GM23248 (cell line): ENCODE data around the gene ABHD6. TPM values are rescaled to one million over a fixed set of nuclear protein-coding genes. Genes with fewer than 3 reads are reported as not detected.

ENCODE experiments used
- DNase-seq: peaks from one replicate; pipeline ENCODE4 v3.0.0-alpha.2; 2015
- H2AFZ ChIP-seq: fragments of 200-600 bp; sonication (generic); 2 replicates; pipeline ENCODE4 v1.6.1; 2016; ENCODE audit warnings: antibody characterized with exemption
- H3F3A ChIP-seq: fragments of 200-600 bp; sonication (generic); 2 replicates; pipeline ENCODE4 v1.6.1; 2016; ENCODE audit warnings: mild to moderate bottlenecking, antibody characterized with exemption, mixed run types; ENCODE audit not compliant: insufficient read depth
- H3K27ac ChIP-seq: fragments of 200-600 bp; sonication (generic); 2 replicates; pipeline ENCODE4 v1.5.1; 2016; ENCODE audit warnings: mild to moderate bottlenecking
- H3K27me3 ChIP-seq: fragments of 200-600 bp; sonication (generic); replicated peaks from 2 replicates; pipeline ENCODE4 v1.6.1; 2016; ENCODE audit warnings: mild to moderate bottlenecking; ENCODE audit not compliant: insufficient read depth
- H3K36me3 ChIP-seq: fragments of 200-600 bp; sonication (generic); 2 replicates; pipeline ENCODE4 v1.6.1; 2016; ENCODE audit warnings: low read depth, mild to moderate bottlenecking
- H3K4me1 ChIP-seq: fragments of 200-600 bp; sonication (generic); 2 replicates; pipeline ENCODE4 v1.6.1; 2016; ENCODE audit warnings: mild to moderate bottlenecking; ENCODE audit not compliant: insufficient read depth
- H3K4me2 ChIP-seq: fragments of 200-600 bp; sonication (generic); one replicate; pipeline ENCODE4 v1.6.1; 2016; ENCODE audit warnings: mild to moderate bottlenecking; ENCODE audit not compliant: unreplicated experiment
- H3K4me3 ChIP-seq: fragments of 200-600 bp; sonication (generic); 2 replicates; pipeline ENCODE4 v1.5.1; 2016; ENCODE audit warnings: mild to moderate bottlenecking
- H3K79me2 ChIP-seq: fragments of 200-600 bp; sonication (generic); 2 replicates; pipeline ENCODE4 v1.6.1; 2016; ENCODE audit warnings: mild to moderate bottlenecking; ENCODE audit not compliant: insufficient read depth
- H3K9ac ChIP-seq: fragments of 200-600 bp; sonication (generic); 2 replicates; pipeline ENCODE4 v1.6.1; 2016; ENCODE audit warnings: mild to moderate bottlenecking
- H3K9me2 ChIP-seq: fragments of 200-600 bp; sonication (generic); 2 replicates; pipeline ENCODE4 v1.6.1; 2016; ENCODE audit warnings: mixed run types, mild to moderate bottlenecking, moderate library complexity; ENCODE audit not compliant: insufficient read depth
- H3K9me3 ChIP-seq: fragments of 200-600 bp; sonication (generic); one replicate; pipeline ENCODE4 v1.6.1; 2017; ENCODE audit warnings: low read depth
- H4K20me1 ChIP-seq: fragments of 200-600 bp; sonication (generic); 2 replicates; pipeline ENCODE4 v1.6.0; 2016; ENCODE audit not compliant: insufficient read depth
- EZH2 ChIP-seq: fragments of 200-600 bp; sonication (generic); IDR thresholded peaks from 2 replicates; pipeline ENCODE4 v1.6.1; 2018; ENCODE audit warnings: antibody characterized with exemption, mild to moderate bottlenecking; ENCODE audit not compliant: insufficient read depth, poor library complexity, severe bottlenecking
- EZH2phosphoT487 ChIP-seq: fragments of 200-600 bp; sonication (generic); IDR thresholded peaks from 2 replicates; pipeline ENCODE4 v1.6.1; 2018; ENCODE audit warnings: antibody characterized with exemption, moderate library complexity, mild to moderate bottlenecking, low read depth; ENCODE audit not compliant: insufficient read depth
- WGBS, 2 experiments: methylation state at CpG; one replicate each; pipeline ENCODE4 v1.1.6; 2015 to 2017; ENCODE audit warnings: low lambda C conversion rate in 2 of 2, low coverage in 1 of 2; ENCODE audit errors: missing lambda C conversion rate in 2 of 2; 5-methylcytosine and 5-hydroxymethylcytosine counted together
- in situ Hi-C: fragments of 300-500 bp; cut with MboI; formaldehyde crosslinking; loops from 2 replicates; pipeline ENCODE4 v1.15.0; 2020
- polyA plus RNA-seq: library from polyadenylated mRNA; unstranded; fragments of >200 nt; fragmentation: Nextera tagmentation; extraction: Ambion mirVana; gene quantifications from 2 replicates; pipeline ENCODE4 v1.2.1, GENCODE V29; 2016
- small RNA-seq: library from RNA; depleted of rRNA; stranded (forward); fragments of <200 nt; gene quantifications from one replicate; pipeline ENCODE3, GENCODE V24; 2014; ENCODE audit warnings: low read depth, low replicate concordance
- total RNA-seq: library from RNA; depleted of rRNA; stranded (reverse); fragments of >200 nt; shearing (Covaris generic); gene quantifications from 2 replicates; pipeline ENCODE4 v1.2.3, GENCODE V29; 2014; rRNA removed

The ABHD6 gene
- total and polyA plus RNA-seq, 2 experiments from 2014 or later = 4.4 to 5.3 TPM

GRCh38 chr3:58341376-58341775 lies 103.8 kb downstream of the ABHD6 start:
- in situ Hi-C loops = no loop called here
- Histone ChIP-seq H3K36me3 (no peaks in the 10 kb centered on the region; the same call in 1 of the 2 replicates), H3K9me2 (no peaks in the 10 kb centered on the region), H3K4me3 (no peak overlapping the region), H4K20me1 (no peaks in the 10 kb centered on the region), H3K4me1 (peaks cover 13% of the 10 kb centered on the region), H3K4me2 (no peak overlapping the region), H2AFZ (no peak overlapping the region), H3F3A (peaks cover 13% of the 10 kb centered on the region), H3K27me3 (no peaks in the 10 kb centered on the region), H3K9me3 (no peaks in the 10 kb centered on the region), H3K9ac (no peak overlapping the region), H3K79me2 (peaks cover 93% of the 10 kb centered on the region), H3K27ac (no peak overlapping the region)
- TF ChIP-seq EZH2phosphoT487 (no peak), EZH2 (no peak)
- DNase-seq = peak; percentile 22
- 86 to 89% methylated on average over 3 of the region's 3 CpGs for WGBS, 2 experiments

GRCh38 chr3:58342676-58343075 lies 105.1 kb downstream of the ABHD6 start:
- Histone ChIP-seq H3K27ac (no peak overlapping the region), H3K4me1 (peaks cover 6% of the 10 kb centered on the region; the same call in 1 of the 2 replicates), H3K4me3 (no peak overlapping the region), H3K79me2 (peaks cover 91% of the 10 kb centered on the region), H3K27me3 (no peaks in the 10 kb centered on the region), H3K9ac (no peak overlapping the region), H2AFZ (no peak overlapping the region), H4K20me1 (no peaks in the 10 kb centered on the region), H3K9me2 (no peaks in the 10 kb centered on the region; the same call in 1 of the 2 replicates), H3K9me3 (no peaks in the 10 kb centered on the region), H3F3A (peaks cover under 1% of the 10 kb centered on the region; the same call in 1 of the 2 replicates), H3K4me2 (no peak overlapping the region), H3K36me3 (no peaks in the 10 kb centered on the region; the same call in 1 of the 2 replicates)
- in situ Hi-C loops = no loop called here
- no peak for DNase-seq
- TF ChIP-seq EZH2phosphoT487 = no peak
- TF ChIP-seq EZH2 = no peak
- 89% methylated on average over 5 of the region's 5 CpGs for WGBS, 2 experiments

Small RNA genes within 50 kb of the gene (small RNA-seq; reads per million reads assigned to genes)
- not detected for gene AC098479.1

Other genes with a start within 250 kb of the ABHD6 start
- 186 and 199 TPM in 2 replicates for gene FLNB, start 229.4 kb upstream of the ABHD6 start, total RNA-seq
- gene FLNB, start 229.4 kb upstream of the ABHD6 start, polyA plus RNA-seq = 60.6 and 61.7 TPM in 2 replicates
- not detected in 2 replicates for gene DNASE1L3, start 26.8 kb upstream of the ABHD6 start, total RNA-seq
- not detected in 2 replicates for gene DNASE1L3, start 26.8 kb upstream of the ABHD6 start, polyA plus RNA-seq
- gene RPP14, start 68.5 kb downstream of the ABHD6 start, total RNA-seq = 14.9 and 15.7 TPM in 2 replicates
- gene RPP14, start 68.5 kb downstream of the ABHD6 start, polyA plus RNA-seq = 11.4 and 13.4 TPM in 2 replicates
- gene HTD2, start 68.7 kb downstream of the ABHD6 start, total RNA-seq = 5.4 and 9.6 TPM in 2 replicates
- gene HTD2, start 68.7 kb downstream of the ABHD6 start, polyA plus RNA-seq = 17.0 and 21.8 TPM in 2 replicates
- gene PXK, start 95.1 kb downstream of the ABHD6 start, total RNA-seq = 30.7 and 33.8 TPM in 2 replicates
- gene PXK, start 95.1 kb downstream of the ABHD6 start, polyA plus RNA-seq = 45.1 and 46.2 TPM in 2 replicates
- 108 and 110 TPM in 2 replicates for gene PDHB, start 196.0 kb downstream of the ABHD6 start, total RNA-seq
- gene PDHB, start 196.0 kb downstream of the ABHD6 start, polyA plus RNA-seq = 119 and 126 TPM in 2 replicates